GM23338 (cell line): ENCODE measurements around the gene CHRNA5. TPM values are rescaled to one million over a fixed set of nuclear protein-coding genes. Genes with fewer than 3 reads are reported as not detected.

ENCODE experiments used
- ATAC-seq: fragments of 200-7000 bp; cut with Tn5 transposase; 3 replicates; pipeline ENCODE4 v1.9.1; 2020
- DNase-seq: peaks from one replicate; pipeline ENCODE4 v3.0.0-alpha.2; 2015; ENCODE audit warnings: low spot score
- H2AFZ ChIP-seq: fragments of 200-600 bp; sonication (generic); 2 replicates; pipeline ENCODE4 v1.8.0; 2016; ENCODE audit warnings: antibody characterized with exemption, mild to moderate bottlenecking, moderate library complexity
- H3F3A ChIP-seq: fragments of 200-600 bp; sonication (generic); replicated peaks from 2 replicates; pipeline ENCODE4 v1.8.0; 2017; ENCODE audit warnings: antibody characterized with exemption, mixed run types, low read depth
- H3K27ac ChIP-seq: fragments of 200-600 bp; sonication (generic); 2 replicates; pipeline ENCODE4 v1.6.1; 2016; ENCODE audit warnings: low read depth
- H3K27me3 ChIP-seq: fragments of 200-600 bp; sonication (generic); 2 replicates; pipeline ENCODE4 v1.8.0; 2016; ENCODE audit warnings: mild to moderate bottlenecking, mixed run types, moderate library complexity; ENCODE audit not compliant: insufficient read depth
- H3K36me3 ChIP-seq: fragments of 200-600 bp; sonication (generic); 2 replicates; pipeline ENCODE4 v1.8.0; 2016; ENCODE audit warnings: mild to moderate bottlenecking; ENCODE audit not compliant: insufficient read depth
- H3K4me1 ChIP-seq: fragments of 200-600 bp; sonication (generic); 2 replicates; pipeline ENCODE4 v1.8.0; 2016; ENCODE audit warnings: mild to moderate bottlenecking, moderate library complexity; ENCODE audit not compliant: insufficient read depth
- H3K4me2 ChIP-seq: fragments of 200-600 bp; sonication (generic); 2 replicates; pipeline ENCODE4 v1.7.1; 2017; ENCODE audit warnings: mixed run types
- H3K4me3 ChIP-seq: fragments of 200-600 bp; sonication (generic); 2 replicates; pipeline ENCODE4 v1.6.1; 2016; ENCODE audit warnings: mixed run types
- H3K79me2 ChIP-seq: fragments of 200-600 bp; sonication (generic); replicated peaks from 2 replicates; pipeline ENCODE4 v1.8.0; 2017; ENCODE audit warnings: mild to moderate bottlenecking; ENCODE audit not compliant: insufficient read depth
- H3K9me2 ChIP-seq: fragments of 200-600 bp; sonication (generic); 2 replicates; pipeline ENCODE4 v1.8.0; 2017; ENCODE audit not compliant: insufficient read depth
- H4K20me1 ChIP-seq: fragments of 200-600 bp; sonication (generic); replicated peaks from 2 replicates; pipeline ENCODE4 v1.8.0; 2017; ENCODE audit warnings: mild to moderate bottlenecking; ENCODE audit not compliant: insufficient read depth
- H3K27ac Mint-ChIP-seq: 2 replicates; pipeline ENCODE4 v1.8.0; 2020; ENCODE audit warnings: inconsistent platforms, mild to moderate bottlenecking, moderate library complexity, mixed read lengths
- H3K27me3 Mint-ChIP-seq: 3 replicates; pipeline ENCODE4 v1.8.0; 2022; ENCODE audit warnings: low read depth, mild to moderate bottlenecking, moderate library complexity, mixed read lengths, inconsistent platforms; ENCODE audit not compliant: insufficient read depth, poor library complexity
- H3K36me3 Mint-ChIP-seq: 3 replicates; pipeline ENCODE4 v1.8.0; 2021; ENCODE audit warnings: low read depth, mild to moderate bottlenecking, inconsistent platforms, moderate library complexity, mixed read lengths
- H3K4me1 Mint-ChIP-seq: 3 replicates; pipeline ENCODE4 v1.8.0; 2020; ENCODE audit warnings: mild to moderate bottlenecking, inconsistent platforms, mixed read lengths
- H3K4me3 Mint-ChIP-seq: 3 replicates; pipeline ENCODE4 v1.8.0; 2021; ENCODE audit warnings: moderate library complexity, mild to moderate bottlenecking, inconsistent platforms, mixed read lengths
- H3K9me3 Mint-ChIP-seq: 3 replicates; pipeline ENCODE4 v1.8.0; 2020; ENCODE audit warnings: moderate library complexity, mild to moderate bottlenecking, inconsistent platforms, mixed read lengths
- CREB1 ChIP-seq: fragments of 250-450 bp; sonication (Bioruptor Pico); IDR thresholded peaks from 2 replicates; pipeline ENCODE4 v1.5.0; 2020; ENCODE audit warnings: low read depth, mild to moderate bottlenecking, moderate library complexity
- CTCF ChIP-seq, 2 experiments: fragments of 200-600 bp in 1 of 2; sonication (generic) in 1 of 2; conservative IDR thresholded peaks; 2 replicates each; pipeline versions ENCODE4 v1.5.1 to v1.6.1; 2016 to 2017; ENCODE audit warnings: antibody characterized with exemption in 2 of 2, low read depth in 2 of 2, mild to moderate bottlenecking in 2 of 2, moderate library complexity in 1 of 2
- EZH2 ChIP-seq: fragments of 200-600 bp; sonication (generic); IDR thresholded peaks from one replicate; pipeline ENCODE4 v1.8.0; 2017; ENCODE audit warnings: antibody characterized with exemption, mild to moderate bottlenecking, low read depth; ENCODE audit not compliant: unreplicated experiment
- EZH2phosphoT487 ChIP-seq: fragments of 200-600 bp; sonication (generic); IDR thresholded peaks from one replicate; pipeline ENCODE4 v1.8.1; 2018; ENCODE audit warnings: antibody characterized with exemption; ENCODE audit not compliant: unreplicated experiment
- JUNB ChIP-seq: IDR thresholded peaks from one replicate; pipeline ENCODE4 v1.6.1; 2016; ENCODE audit warnings: antibody characterized with exemption; ENCODE audit not compliant: unreplicated experiment
- NANOG ChIP-seq: IDR thresholded peaks from 2 replicates; pipeline ENCODE4 v1.6.1; 2016; ENCODE audit warnings: antibody characterized with exemption, borderline replicate concordance
- POLR2AphosphoS5 ChIP-seq: IDR thresholded peaks from 2 replicates; pipeline ENCODE4 v1.6.1; 2016; ENCODE audit warnings: antibody characterized with exemption, low read depth
- REST ChIP-seq: IDR thresholded peaks from one replicate; pipeline ENCODE4 v1.6.1; 2018; ENCODE audit warnings: antibody characterized with exemption; ENCODE audit not compliant: unreplicated experiment
- STAT1 ChIP-seq: IDR thresholded peaks from one replicate; pipeline ENCODE4 v1.6.1; 2016; ENCODE audit warnings: antibody characterized with exemption; ENCODE audit not compliant: unreplicated experiment
- ZNF114 ChIP-seq: fragments of 250-450 bp; sonication (Bioruptor Pico); IDR thresholded peaks from 2 replicates; pipeline ENCODE4 v1.5.0; 2020; ENCODE audit warnings: mild to moderate bottlenecking, moderate library complexity
- ZNF331 ChIP-seq: fragments of 250-450 bp; sonication (Bioruptor Pico); IDR thresholded peaks from 2 replicates; pipeline ENCODE4 v1.5.0; 2020; ENCODE audit warnings: low read depth, mild to moderate bottlenecking, moderate library complexity
- ZNF462 ChIP-seq: fragments of 250-450 bp; sonication (Bioruptor Pico); IDR thresholded peaks from 2 replicates; pipeline ENCODE4 v1.5.0; 2020; ENCODE audit warnings: mild to moderate bottlenecking, moderate library complexity
- polyA plus RNA-seq: library from polyadenylated mRNA; unstranded; fragments of >200 nt; fragmentation: Nextera tagmentation; extraction: Ambion mirVana; gene quantifications from 2 replicates; pipeline ENCODE4 v1.2.1, GENCODE V29; 2016
- total RNA-seq: library from RNA; depleted of rRNA; stranded (reverse); fragments of >200 nt; shearing (Covaris generic); gene quantifications from 2 replicates; pipeline ENCODE4 v1.2.3, GENCODE V29; 2014
- TF ChIP-seq, protein P1 (sequence below): IDR thresholded peaks from 2 replicates; pipeline ENCODE4 v1.6.1; 2016; ENCODE audit warnings: antibody characterized with exemption

CHRNA5 gene
- total and polyA plus RNA-seq, 2 experiments from 2014 or later, result 19.6 to 23.3 TPM

- peaks cover 8% of the 10 kb centered on the region for H3K27me3 Mint-ChIP-seq
- H3K9me3 Mint-ChIP-seq, result no peaks in the 10 kb centered on the region
- no peaks in the 10 kb centered on the region; the same call in 2 of the 3 replicates for H3K36me3 Mint-ChIP-seq
- Histone ChIP-seq H3K4me1 (no peaks in the 10 kb centered on the region), H3K4me2 (no peak overlapping the region), H3K27me3 (peaks cover 17% of the 10 kb centered on the region), H3K4me3 (no peak overlapping the region), H3K36me3 (no peaks in the 10 kb centered on the region), H3K27ac (no peak overlapping the region), H3K79me2 (no peaks in the 10 kb centered on the region), H2AFZ (no peak overlapping the region), H3K9me2 (no peaks in the 10 kb centered on the region), H4K20me1 (no peaks in the 10 kb centered on the region), H3F3A (no peaks in the 10 kb centered on the region)
- H3K27ac Mint-ChIP-seq, result no peak overlapping the region
- no peak overlapping the region for H3K4me3 Mint-ChIP-seq
- ATAC-seq, result no peak
- no peak for DNase-seq
- peaks cover 4% of the 10 kb centered on the region; the same call in 2 of the 3 replicates for H3K4me1 Mint-ChIP-seq
- TF ChIP-seq CREB1 (CRISPR knock-in tag) (no peak), JUNB (no peak), ZNF462 (no peak), EZH2 (no peak), STAT1 (no peak), REST (no peak), ZNF114 (CRISPR knock-in tag) (no peak), POLR2AphosphoS5 (no peak), CTCF (conservative IDR thresholded peaks at IDR 0.05; ENCODE audit: low read depth in 2 of 2) (no peak), ZNF331 (CRISPR knock-in tag) (no peak), NANOG (no peak), EZH2phosphoT487 (no peak)
- TF ChIP-seq, protein P1, sequence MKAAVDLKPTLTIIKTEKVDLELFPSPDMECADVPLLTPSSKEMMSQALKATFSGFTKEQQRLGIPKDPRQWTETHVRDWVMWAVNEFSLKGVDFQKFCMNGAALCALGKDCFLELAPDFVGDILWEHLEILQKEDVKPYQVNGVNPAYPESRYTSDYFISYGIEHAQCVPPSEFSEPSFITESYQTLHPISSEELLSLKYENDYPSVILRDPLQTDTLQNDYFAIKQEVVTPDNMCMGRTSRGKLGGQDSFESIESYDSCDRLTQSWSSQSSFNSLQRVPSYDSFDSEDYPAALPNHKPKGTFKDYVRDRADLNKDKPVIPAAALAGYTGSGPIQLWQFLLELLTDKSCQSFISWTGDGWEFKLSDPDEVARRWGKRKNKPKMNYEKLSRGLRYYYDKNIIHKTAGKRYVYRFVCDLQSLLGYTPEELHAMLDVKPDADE, result no peak
Observed at GRCh38 chr15:78626381-78626995, 61.2 kb downstream of the CHRNA5 start.
